SK-N-SH (cell line): ENCODE data around the gene EAPP. TPM values are rescaled to one million over a fixed set of nuclear protein-coding genes. Genes with fewer than 3 reads are reported as not detected.

Source experiments
- CTCF ChIA-PET: fragments of 300-600, 350-600 bp; formaldehyde crosslinking; extraction: SDS; loops from one replicate; lab custom pipeline; 2021; lab: Yijun Ruan, JAX
- POLR2A ChIA-PET: fragments of 350-600 bp; sonication (Branson Sonifier 250); formaldehyde crosslinking; extraction: SDS; loops from one replicate; lab custom pipeline; 2020; ENCODE audit warnings: antibody characterized with exemption, inconsistent platforms; lab: Yijun Ruan, JAX
- DNase-seq: peaks from one replicate; pipeline ENCODE4 v3.0.0; 2012
- H2AFZ ChIP-seq: fragments of 200-600 bp; sonication (generic); 2 replicates; pipeline ENCODE4 v1.8.1; 2016; ENCODE audit warnings: antibody characterized with exemption, mild to moderate bottlenecking, low read depth
- H3F3A ChIP-seq: fragments of 200-600 bp; sonication (generic); replicated peaks from 2 replicates; pipeline ENCODE3; 2016; ENCODE audit warnings: antibody characterized with exemption, mild to moderate bottlenecking; ENCODE audit not compliant: insufficient read depth
- H3K27ac ChIP-seq, 2 experiments: fragments of 200-500 bp in 1 of 2; fragments of 200-600 bp in 1 of 2; sonication (Bioruptor generic) in 1 of 2; sonication (generic), shearing (Covaris generic) in 1 of 2; 2 replicates each; pipeline versions ENCODE4 v1.5.1 to v1.6.1; 2014 to 2016; ENCODE audit warnings: low read depth in 2 of 2, inconsistent platforms in 1 of 2, low read length in 1 of 2, mild to moderate bottlenecking in 1 of 2, mixed read lengths in 1 of 2
- H3K27me3 ChIP-seq: fragments of 200-600 bp; sonication (generic), shearing (Covaris generic); 2 replicates; pipeline ENCODE4 v1.6.1; 2016; ENCODE audit warnings: mixed run types; ENCODE audit not compliant: insufficient read depth
- H3K36me3 ChIP-seq, 2 experiments: fragments of 200-500 bp in 1 of 2; fragments of 200-600 bp in 1 of 2; sonication (Bioruptor generic) in 1 of 2; sonication (generic) in 1 of 2; replicated peaks in 1 of 2; 2 replicates each; pipeline versions ENCODE3 to v1.5.1; 2014 to 2016; ENCODE audit warnings: low read length in 1 of 2, mild to moderate bottlenecking in 1 of 2; ENCODE audit not compliant: insufficient read depth in 2 of 2, control insufficient read depth in 1 of 2
- H3K4me1 ChIP-seq, 2 experiments: fragments of 200-500 bp in 1 of 2; fragments of 200-600 bp in 1 of 2; sonication (Bioruptor generic) in 1 of 2; sonication (generic), shearing (Covaris generic) in 1 of 2; 2 replicates each; pipeline versions ENCODE4 v1.5.1 to v1.6.1; 2014 to 2016; ENCODE audit warnings: low read depth in 1 of 2, low read length in 1 of 2, mixed run types in 1 of 2; ENCODE audit not compliant: insufficient read depth in 2 of 2, control insufficient read depth in 1 of 2
- H3K4me2 ChIP-seq: fragments of 200-600 bp; sonication (generic), shearing (Covaris generic); 2 replicates; pipeline ENCODE4 v1.6.1; 2017; ENCODE audit warnings: mixed run types
- H3K4me3 ChIP-seq, 2 experiments: fragments of 200-500 bp in 1 of 2; fragments of 200-600 bp in 1 of 2; sonication (Bioruptor generic) in 1 of 2; sonication (generic), shearing (Covaris generic) in 1 of 2; 2 replicates each; pipeline versions ENCODE4 v1.5.1 to v1.8.1; 2014 to 2016; ENCODE audit warnings: low read depth in 2 of 2, inconsistent platforms in 1 of 2, low read length in 1 of 2, mild to moderate bottlenecking in 1 of 2, mixed read lengths in 1 of 2, moderate library complexity in 1 of 2
- H3K79me2 ChIP-seq: fragments of 200-600 bp; sonication (generic); 2 replicates; pipeline ENCODE4 v1.8.1; 2017; ENCODE audit warnings: mild to moderate bottlenecking; ENCODE audit not compliant: insufficient read depth
- H3K9ac ChIP-seq: fragments of 200-600 bp; sonication (generic); 2 replicates; pipeline ENCODE4 v1.6.1; 2017; ENCODE audit warnings: mixed run types
- H3K9me2 ChIP-seq: fragments of 200-600 bp; sonication (generic); 2 replicates; pipeline ENCODE4 v1.6.1; 2017; ENCODE audit warnings: mixed run types
- H3K9me3 ChIP-seq: fragments of 200-600 bp; sonication (generic); 2 replicates; pipeline ENCODE4 v1.6.1; 2017; ENCODE audit warnings: mixed run types, mild to moderate bottlenecking, moderate library complexity
- H4K20me1 ChIP-seq: fragments of 200-600 bp; sonication (generic); 2 replicates; pipeline ENCODE4 v1.6.1; 2017; ENCODE audit warnings: mild to moderate bottlenecking, mixed run types; ENCODE audit not compliant: insufficient read depth
- CHD2 ChIP-seq: fragments of 150-350 bp; IDR thresholded peaks from 2 replicates; pipeline ENCODE4 v1.6.1; 2018; ENCODE audit warnings: low read length; ENCODE audit not compliant: partially characterized antibody
- CTCF ChIP-seq: fragments of 200-600 bp; sonication (generic); IDR thresholded peaks from 2 replicates; pipeline ENCODE4 v1.6.1; 2017; ENCODE audit warnings: antibody characterized with exemption, mild to moderate bottlenecking, moderate library complexity
- ELF1 ChIP-seq: IDR thresholded peaks from 2 replicates; pipeline ENCODE4 v1.4.0; 2012
- EZH2phosphoT487 ChIP-seq: fragments of 200-600 bp; sonication (generic); IDR thresholded peaks from 2 replicates; pipeline ENCODE4 v1.6.1; 2017; ENCODE audit warnings: low read depth, mixed run types, mild to moderate bottlenecking, antibody characterized with exemption, moderate library complexity, borderline replicate concordance
- FOXJ3 ChIP-seq: sonication (generic); formaldehyde crosslinking; IDR thresholded peaks from 2 replicates; pipeline ENCODE4 v1.5.1; 2020; ENCODE audit warnings: mild to moderate bottlenecking, missing genetic modification reagents
- GATA2 ChIP-seq: sonication (generic); formaldehyde crosslinking; IDR thresholded peaks from 2 replicates; pipeline ENCODE4 v1.5.0; 2020; ENCODE audit warnings: mild to moderate bottlenecking, missing genetic modification reagents
- IRF3 ChIP-seq: fragments of 150-350 bp; IDR thresholded peaks from 2 replicates; pipeline ENCODE4 v1.6.1; 2016; ENCODE audit warnings: mild to moderate bottlenecking, low read depth, low read length
- JUND ChIP-seq: IDR thresholded peaks from 2 replicates; pipeline ENCODE4 v1.4.0; 2012
- MEF2A ChIP-seq: IDR thresholded peaks from 2 replicates; pipeline ENCODE4 v1.4.0; 2012; ENCODE audit warnings: low read depth, borderline replicate concordance
- NFIC ChIP-seq: IDR thresholded peaks from 2 replicates; pipeline ENCODE4 v1.4.0; 2012; ENCODE audit warnings: borderline replicate concordance
- POLR2AphosphoS5 ChIP-seq: IDR thresholded peaks from 2 replicates; pipeline ENCODE4 v1.6.1; 2012; ENCODE audit warnings: low read depth, low read length
- RAD21 ChIP-seq: IDR thresholded peaks from 2 replicates; pipeline ENCODE4 v1.6.1; 2012; ENCODE audit warnings: mild to moderate bottlenecking, low read length
- RCOR1 ChIP-seq: fragments of 150-350 bp; IDR thresholded peaks from 2 replicates; pipeline ENCODE4 v1.6.1; 2017; ENCODE audit warnings: antibody characterized with exemption, low read length
- RFX5 ChIP-seq: IDR thresholded peaks from 2 replicates; pipeline ENCODE4 v1.6.1; 2012; ENCODE audit warnings: mild to moderate bottlenecking, improper control_type of control experiment, low read length
- RXRA ChIP-seq: IDR thresholded peaks from 2 replicates; pipeline ENCODE4 v1.4.0; 2012; ENCODE audit warnings: low read depth, mild to moderate bottlenecking, borderline replicate concordance
- SIN3A ChIP-seq: IDR thresholded peaks from 2 replicates; pipeline ENCODE4 v1.6.1; 2012; ENCODE audit warnings: low read depth, mild to moderate bottlenecking, low read length, moderate library complexity, borderline replicate concordance
- TCF12 ChIP-seq: IDR thresholded peaks from 2 replicates; pipeline ENCODE4 v1.4.0; 2012
- TEAD4 ChIP-seq: IDR thresholded peaks from 2 replicates; pipeline ENCODE4 v1.4.0; 2012; ENCODE audit warnings: mild to moderate bottlenecking, borderline replicate concordance; ENCODE audit not compliant: insufficient read depth
- ZBTB33 ChIP-seq: IDR thresholded peaks from 2 replicates; pipeline ENCODE4 v1.4.0; 2012; ENCODE audit warnings: low read depth, borderline replicate concordance
- WGBS: methylation state at CpG from one replicate; pipeline ENCODE4 v1.1.6; 2017; ENCODE audit warnings: low lambda C conversion rate; 5-methylcytosine and 5-hydroxymethylcytosine counted together
- polyA plus RNA-seq, 3 experiments: library from polyadenylated mRNA; depleted of rRNA; stranded (reverse); fragments of >200 nt; gene quantifications; 2 replicates each; pipeline ENCODE4 v1.2.3, GENCODE V29; 2012

Gene EAPP
- polyA plus RNA-seq, 1 of the 3 experiments (the other 2 are of a cell fraction): 30.0 TPM

- no peak for DNase-seq
- Histone ChIP-seq H3K4me1 (no peaks in the 10 kb centered on the region), H3K9ac (no peak overlapping the region), H3F3A (peaks cover 16% of the 10 kb centered on the region), H3K79me2 (peaks cover 3% of the 10 kb centered on the region; the same call in 1 of the 2 replicates), H3K4me2 (no peak overlapping the region), H4K20me1 (no peaks in the 10 kb centered on the region), H3K36me3 (peaks cover 20 to 81% of the 10 kb centered on the region in 2 experiments), H2AFZ (no peak overlapping the region), H3K9me3 (no peaks in the 10 kb centered on the region), H3K27ac (no peak overlapping the region), H3K4me3 (no peak overlapping the region), H3K27me3 (no peaks in the 10 kb centered on the region), H3K9me2 (no peaks in the 10 kb centered on the region)
- WGBS: 97% methylated on average over 4 of the region's 4 CpGs
- ChIA-PET POLR2A (no interaction called here), CTCF (no interaction called here)
- TF ChIP-seq TEAD4 (no peak), CTCF (no peak), ELF1 (no peak), MEF2A (no peak), NFIC (no peak), FOXJ3 (CRISPR knock-in tag) (no peak), GATA2 (no peak), EZH2phosphoT487 (no peak), TCF12 (no peak), RFX5 (no peak), JUND (no peak), IRF3 (no peak), ZBTB33 (no peak), SIN3A (no peak)
These were observed 30.2 kb upstream of the EAPP start for GRCh38 chr14:34569750-34570149.

- Histone ChIP-seq H3K27me3 (no peaks in the 10 kb centered on the region), H3K4me1 (no peaks in the 10 kb centered on the region), H2AFZ (no peak overlapping the region), H3K79me2 (peaks cover 3% of the 10 kb centered on the region; the same call in 1 of the 2 replicates), H3K4me2 (no peak overlapping the region), H3K27ac (no peak overlapping the region), H3K4me3 (no peak overlapping the region), H3K9ac (no peak overlapping the region), H3F3A (peaks cover 20% of the 10 kb centered on the region), H3K9me3 (no peaks in the 10 kb centered on the region), H3K9me2 (no peaks in the 10 kb centered on the region), H3K36me3 (peaks cover 20 to 85% of the 10 kb centered on the region in 2 experiments), H4K20me1 (no peaks in the 10 kb centered on the region)
- ChIA-PET POLR2A (no interaction called here), CTCF (no interaction called here)
- 97% methylated on average over 13 of the region's 13 CpGs for WGBS
- no peak for DNase-seq
- no peak for TF ChIP-seq RXRA
- TF ChIP-seq CHD2: no peak
- TF ChIP-seq CTCF: no peak
- TF ChIP-seq RCOR1: no peak
- no peak for TF ChIP-seq JUND
- TF ChIP-seq RAD21: no peak
- TF ChIP-seq POLR2AphosphoS5: no peak
- TF ChIP-seq GATA2: no peak
These were observed 29.3 kb upstream of the EAPP start for GRCh38 chr14:34568803-34569202.
